Body of pancreas (tissue), 4 donors: ENCODE results near the gene TACR1.

Experiments used
- CTCF ChIP-seq, 7 experiments: fragments of 450-650 bp in 4 of 7; fragments of 200-600 bp in 3 of 7; sonication (generic) in 3 of 7; IDR thresholded peaks; one replicate each; pipeline ENCODE4 v1.5.1; 2016 to 2019; ENCODE audit warnings: antibody characterized with exemption in 7 of 7
- POLR2A ChIP-seq, 3 donors: fragments of 450-650 bp; IDR thresholded peaks; one replicate each; pipeline ENCODE4 v1.6.1; 2016; ENCODE audit warnings: antibody characterized with exemption in 3 of 3, mild to moderate bottlenecking in 2 of 3

GRCh38 chr2:75055820-75056675, 143.3 kb downstream of the TACR1 start:
- TF ChIP-seq CTCF (IDR thresholded peaks at IDR 0.05) (no peak), POLR2A (IDR thresholded peaks at IDR 0.05) (no peak)
